Choroid plexus epithelial cell (primary cell): ENCODE measurements around the gene NFKB2.

ENCODE experiments used
- DNase-seq: peaks from one replicate; pipeline ENCODE4 v3.0.0-alpha.2; 2010; ENCODE audit warnings: low read depth
- H3K4me3 ChIP-seq: 2 replicates; pipeline ENCODE4 v1.5.1; 2011; ENCODE audit warnings: low read depth, mild to moderate bottlenecking, control low read depth, low read length, moderate library complexity
- CTCF ChIP-seq: conservative IDR thresholded peaks from 2 replicates; pipeline ENCODE4 v1.5.1; 2011; ENCODE audit warnings: low read depth, mild to moderate bottlenecking, control low read depth, inconsistent platforms, low read length, moderate library complexity

Gene NFKB2

GRCh38 chr10:102419269-102420180, 24.0 kb downstream of the NFKB2 start:
- no peak for DNase-seq

GRCh38 chr10:102420181-102420713, 24.7 kb downstream of the NFKB2 start:
- no peak for TF ChIP-seq CTCF
- peak overlapping the region; percentile 86 for H3K4me3 ChIP-seq
- no peak for DNase-seq

More at GRCh38 chr10:102419269-102420180, 24.0 kb downstream of the NFKB2 start:
- no peak for TF ChIP-seq CTCF
- peak overlapping the region; percentile 86 for H3K4me3 ChIP-seq

- peak; percentile 97 for DNase-seq
- no peak for TF ChIP-seq CTCF
Observed at GRCh38 chr10:102420714-102421506, 25.4 kb downstream of the NFKB2 start, which contains the start of gene FBXL15. Gene FBXL15, plus strand, starts transcription at chr10:102420836. Its CDS starts 294 bp downstream, at chr10:102421130.

GRCh38 chr10:102421507-102421756, 25.9 kb downstream of the NFKB2 start:
- H3K4me3 ChIP-seq: peak overlapping the region; percentile 86

More at GRCh38 chr10:102420714-102421506, 25.4 kb downstream of the NFKB2 start, which contains the start of gene FBXL15:
- H3K4me3 ChIP-seq: peak within 1 kb of the TSS; percentile 86

GRCh38 chr10:102421757-102422512, 26.4 kb downstream of the NFKB2 start:
- peak overlapping the region; percentile 86 for H3K4me3 ChIP-seq

More at GRCh38 chr10:102421507-102421756, 25.9 kb downstream of the NFKB2 start:
- no peak for DNase-seq
- no peak for TF ChIP-seq CTCF

More at GRCh38 chr10:102421757-102422512, 26.4 kb downstream of the NFKB2 start:
- DNase-seq: peak; percentile 24
- no peak for TF ChIP-seq CTCF
